DMS79 treated with DMSO at 0.1 percent for 48 hours (cell line): ENCODE measurements around the gene DPM1.
"Not testable (repeated sequence)": the region's sequence is repeated elsewhere in the genome, so short reads cannot be mapped to it uniquely, and the experiment has no call there.

Source experiments
- DNase-seq: peaks from one replicate; lab custom pipeline; 2025; lab: John Stamatoyannopoulos, UW

DPM1 gene

GRCh38 chr20:50978533-50978932, 20.2 kb upstream of the DPM1 start:
- not testable (repeated sequence) for DNase-seq

GRCh38 chr20:50977066-50978021, 19.0 kb upstream of the DPM1 start:
- no peak for DNase-seq

GRCh38 chr20:50975701-50976330, 17.5 kb upstream of the DPM1 start:
- DNase-seq, result no peak

- DNase-seq, result no peak
Measured at GRCh38 chr20:50969912-50970311, 11.6 kb upstream of the DPM1 start.

GRCh38 chr20:50969435-50969834, 11.1 kb upstream of the DPM1 start:
- DNase-seq, result no peak

GRCh38 chr20:50968289-50968688, 10.0 kb upstream of the DPM1 start:
- no peak for DNase-seq

GRCh38 chr20:50967586-50967985, 9.3 kb upstream of the DPM1 start:
- no peak for DNase-seq

GRCh38 chr20:50959543-50960126, 1.3 kb upstream of the DPM1 start:
- DNase-seq, result no peak

GRCh38 chr20:50958615-50959542, 547 bp upstream of the DPM1 start, which contains the start of gene MOCS3:
Gene MOCS3, plus strand, starts transcription at chr20:50958818. Its CDS starts 25 bp downstream, at chr20:50958843.
- peak; percentile 91 for DNase-seq

- no peak for DNase-seq
Measured at GRCh38 chr20:50957276-50957675, 1.1 kb downstream of the DPM1 start.

- DNase-seq, result no peak
Measured at GRCh38 chr20:50953821-50954220, 4.5 kb downstream of the DPM1 start.

- no peak for DNase-seq
Measured at GRCh38 chr20:50953196-50953595, 5.1 kb downstream of the DPM1 start.

GRCh38 chr20:50948132-50948785, 10.1 kb downstream of the DPM1 start:
- DNase-seq, result no peak

GRCh38 chr20:50943069-50943468, 15.3 kb downstream of the DPM1 start:
- DNase-seq, result no peak

- no peak for DNase-seq
Measured at GRCh38 chr20:50933589-50933988, 24.7 kb downstream of the DPM1 start.

GRCh38 chr20:50932691-50933280, 25.5 kb downstream of the DPM1 start:
- DNase-seq, result no peak

GRCh38 chr20:50932016-50932485, 26.3 kb downstream of the DPM1 start:
- DNase-seq, result no peak

GRCh38 chr20:50931306-50932015, 26.9 kb downstream of the DPM1 start, which contains the start of gene ADNP:
Gene ADNP, minus strand, starts transcription at chr20:50931437. Its CDS starts 27,441 bp downstream, at chr20:50903996.
- DNase-seq, result peak; percentile 84

- DNase-seq, result no peak
Measured at GRCh38 chr20:50930976-50931305, 27.4 kb downstream of the DPM1 start.
